ENCODE results near the gene ZBTB16. TPM values are rescaled to one million over a fixed set of nuclear protein-coding genes. Genes with fewer than 3 reads are reported as not detected.

ZBTB16 gene
- total and polyA plus RNA-seq, 2 experiments from 2014 or later: 0.29 to 1.4 TPM

- H2AFZ ChIP-seq: no peak overlapping the region
- H3K4me1 ChIP-seq (ENCODE audit: insufficient read depth): no peaks in the 10 kb centered on the region
- H3K9me2 ChIP-seq (ENCODE audit: insufficient read depth): no peaks in the 10 kb centered on the region
- H3K4me2 ChIP-seq: no peak overlapping the region
- H4K20me1 ChIP-seq (replicated peaks; ENCODE audit: insufficient read depth): no peaks in the 10 kb centered on the region
- no peaks in the 10 kb centered on the region for H3K27me3 ChIP-seq (ENCODE audit: insufficient read depth)
- no peak overlapping the region for H3K27ac ChIP-seq (ENCODE audit: low read depth)
- Mint-ChIP-seq H3K27ac (no peak overlapping the region), H3K4me1 (no peaks in the 10 kb centered on the region), H3K9me3 (peaks cover 18% of the 10 kb centered on the region), H3K4me3 (no peak overlapping the region), H3K36me3 (ENCODE audit: low read depth) (no peaks in the 10 kb centered on the region), H3K27me3 (ENCODE audit: insufficient read depth, low read depth, poor library complexity) (peaks cover 8% of the 10 kb centered on the region)
- no peak for DNase-seq (ENCODE audit: low spot score)
- H3K36me3 ChIP-seq (ENCODE audit: insufficient read depth): no peaks in the 10 kb centered on the region
- no peak overlapping the region for H3K4me3 ChIP-seq
- ATAC-seq: no peak
- no peaks in the 10 kb centered on the region for H3F3A ChIP-seq (replicated peaks; ENCODE audit: low read depth)
- no peaks in the 10 kb centered on the region for H3K79me2 ChIP-seq (replicated peaks; ENCODE audit: insufficient read depth)
- TF ChIP-seq STAT1 (IDR thresholded peaks at IDR 0.05; ENCODE audit: unreplicated experiment) (no peak), JUNB (IDR thresholded peaks at IDR 0.05; ENCODE audit: unreplicated experiment) (no peak), EZH2 (IDR thresholded peaks at IDR 0.05; ENCODE audit: low read depth, unreplicated experiment) (no peak), ZNF114 (CRISPR knock-in tag; IDR thresholded peaks at IDR 0.05) (no peak), REST (IDR thresholded peaks at IDR 0.05; ENCODE audit: unreplicated experiment) (no peak), ZNF331 (CRISPR knock-in tag; IDR thresholded peaks at IDR 0.05; ENCODE audit: low read depth) (no peak), CREB1 (CRISPR knock-in tag; IDR thresholded peaks at IDR 0.05; ENCODE audit: low read depth) (no peak), ETS1 (IDR thresholded peaks at IDR 0.05) (no peak), NANOG (IDR thresholded peaks at IDR 0.05; ENCODE audit: borderline replicate concordance) (no peak)
Measured at GRCh38 chr11:114187173-114187572, 127.7 kb downstream of the ZBTB16 start.

- no peak overlapping the region for H3K4me3 ChIP-seq
- no peak overlapping the region for H3K4me2 ChIP-seq
- H4K20me1 ChIP-seq (replicated peaks; ENCODE audit: insufficient read depth): no peaks in the 10 kb centered on the region; the same call in 1 of the 2 replicates
- H3K27me3 ChIP-seq (ENCODE audit: insufficient read depth): no peaks in the 10 kb centered on the region
- Mint-ChIP-seq H3K4me1 (peaks cover 5% of the 10 kb centered on the region; the same call in 2 of the 3 replicates), H3K4me3 (no peak overlapping the region), H3K27me3 (ENCODE audit: insufficient read depth, low read depth, poor library complexity) (peaks cover 7% of the 10 kb centered on the region), H3K9me3 (peaks cover 25% of the 10 kb centered on the region), H3K36me3 (ENCODE audit: low read depth) (no peaks in the 10 kb centered on the region), H3K27ac (no peak overlapping the region)
- ATAC-seq (no peak), DNase-seq (ENCODE audit: low spot score) (no peak)
- no peak for TF ChIP-seq EZH2phosphoT487 (IDR thresholded peaks at IDR 0.05; ENCODE audit: unreplicated experiment)
- H3K36me3 ChIP-seq (ENCODE audit: insufficient read depth): no peaks in the 10 kb centered on the region
- no peak overlapping the region for H3K27ac ChIP-seq (ENCODE audit: low read depth)
- H3K4me1 ChIP-seq (ENCODE audit: insufficient read depth): no peaks in the 10 kb centered on the region
- no peaks in the 10 kb centered on the region for H3K9me2 ChIP-seq (ENCODE audit: insufficient read depth)
- no peak overlapping the region for H2AFZ ChIP-seq
- no peaks in the 10 kb centered on the region for H3F3A ChIP-seq (replicated peaks; ENCODE audit: low read depth)
- H3K79me2 ChIP-seq (replicated peaks; ENCODE audit: insufficient read depth): no peaks in the 10 kb centered on the region
Measured at GRCh38 chr11:114188851-114189570, 129.5 kb downstream of the ZBTB16 start.

Measured in GM23338 (cell line).